ENCODE results near the gene SLF1. TPM values are rescaled to one million over a fixed set of nuclear protein-coding genes. Genes with fewer than 3 reads are reported as not detected.

SLF1 gene
- total and polyA plus RNA-seq, 2 of the 8 experiments (the other 6 are each of a cell fraction or from before 2014, with no cell fraction given), result 4.8 to 15.7 TPM

DNA sequence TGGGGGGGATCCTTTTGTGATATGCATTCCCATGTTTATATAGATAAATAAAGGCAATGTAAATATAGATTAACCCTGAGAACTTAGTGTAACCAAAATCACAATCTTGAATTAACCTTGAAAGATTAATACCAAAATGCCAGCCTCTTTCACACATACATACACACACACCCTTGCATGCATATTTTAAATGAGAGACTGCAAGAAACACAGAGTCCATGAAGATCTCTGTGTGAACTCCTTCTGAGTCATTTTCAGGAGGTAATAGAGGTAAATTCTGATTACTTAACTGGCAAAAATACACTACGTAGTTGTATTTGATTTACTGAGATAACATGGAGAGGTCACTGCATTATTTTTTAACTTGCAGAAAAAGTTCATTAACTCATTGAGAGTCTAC, 118.0 kb downstream of the SLF1 start:
- Histone ChIP-seq H3K23me2 (ENCODE audit: low read depth, low read length) (no peaks in the 10 kb centered on the region), H2AFZ (ENCODE audit: low read length) (no peak overlapping the region), H2BK120ac (replicated peaks; ENCODE audit: low read depth, low read length) (no peak overlapping the region), H3K4ac (replicated peaks; ENCODE audit: insufficient read length, low read depth, low read length) (no peak overlapping the region), H3K4me3 (ENCODE audit: extremely low read depth in 1 of 4, insufficient read depth in 2 of 4, low read depth in 3 of 4, low read length in 4 of 4) (no peak overlapping the region), H2BK12ac (ENCODE audit: low read depth, low read length) (no peak overlapping the region), H3K9me3 (ENCODE audit: insufficient read depth in 2 of 2, low read depth in 1 of 2, low read length in 1 of 2) (no peaks in the 10 kb centered on the region), H3K18ac (ENCODE audit: extremely low read depth, low read length) (no peak overlapping the region), H2BK20ac (ENCODE audit: low read length) (no peak overlapping the region), H3K56ac (replicated peaks; ENCODE audit: insufficient read length, low read depth, low read length) (no peak overlapping the region), H4K8ac (ENCODE audit: extremely low read depth, insufficient read depth, low read length) (no peak overlapping the region), H4K91ac (replicated peaks; ENCODE audit: insufficient read length, low read length) (no peak overlapping the region), H3K27ac (ENCODE audit: low read depth, low read length) (no peak overlapping the region), H3K36me3 (ENCODE audit: control insufficient read depth in 2 of 4, insufficient read depth in 4 of 4, low read length in 3 of 4) (no peaks in the 10 kb centered on the region), H3K9ac (replicated peaks in 1 of 4; ENCODE audit: extremely low read depth in 1 of 4, low read depth in 3 of 4, low read length in 3 of 4) (no peak overlapping the region), H3K27me3 (replicated peaks in 1 of 4; ENCODE audit: control insufficient read depth in 3 of 4, extremely low read depth in 1 of 4, insufficient read depth in 3 of 4, low read length in 3 of 4) (no peaks in the 10 kb centered on the region), H3K23ac (ENCODE audit: insufficient read length) (no peak overlapping the region), H3K4me2 (ENCODE audit: insufficient read depth in 1 of 2, low read depth in 2 of 2, low read length in 2 of 2) (no peak overlapping the region), H2BK5ac (ENCODE audit: low read depth, low read length) (no peak overlapping the region), H3K79me2 (ENCODE audit: control insufficient read depth in 1 of 2, insufficient read depth in 2 of 2, low read length in 2 of 2) (no peaks in the 10 kb centered on the region), H4K20me1 (replicated peaks in 1 of 2; ENCODE audit: control insufficient read depth in 1 of 2, insufficient read depth in 2 of 2, low read length in 2 of 2) (no peaks in the 10 kb centered on the region), H3K14ac (ENCODE audit: insufficient read length) (no peak overlapping the region), H2AK5ac (ENCODE audit: low read depth, low read length) (no peak overlapping the region), H3K4me1 (replicated peaks in 1 of 4; ENCODE audit: control insufficient read depth in 3 of 4, insufficient read depth in 4 of 4, low read length in 3 of 4) (peaks cover 0 to 4% (median 2%) of the 10 kb centered on the region in 4 experiments; a peak in 2 of 7 replicates), H3K79me1 (ENCODE audit: low read depth, low read length) (no peaks in the 10 kb centered on the region), H2BK15ac (ENCODE audit: low read length) (no peak overlapping the region), H4K5ac (ENCODE audit: insufficient read length, low read depth, low read length) (no peak overlapping the region)
- no peak for FAIRE-seq
- no peak for DNase-seq (ENCODE audit: low read depth in 1 of 2, low spot score in 2 of 2)
- 93% methylated on average over 1 of the region's 1 CpG; no CpG with 5 or more reads in 1 of the 2 experiments for WGBS, 2 experiments (ENCODE audit: extremely low coverage in 1 of 2, insufficient coverage in 1 of 2, insufficient read length in 1 of 2, insufficient replicate concordance in 2 of 2, low coverage in 1 of 2, low lambda C conversion rate in 2 of 2, missing lambda C conversion rate in 1 of 2)
- ChIA-PET POLR2A (ENCODE audit: partially characterized antibody) (no interaction called here), CTCF (ENCODE audit: partially characterized antibody) (interaction anchor here (0.7 to 2.1 kb wide), 3 partner anchors 60 to 96 kb away, joined by 3 to 8 read pairs (median 5); no protein-coding TSS in a partner anchor)
- TF ChIP-seq BCL11A (IDR thresholded peaks at IDR 0.05; ENCODE audit: low read depth in 2 of 2, low read length in 2 of 2) (no peak), SP1 (IDR thresholded peaks at IDR 0.05; ENCODE audit: low read depth, low read length) (no peak), PHF8 (conservative IDR thresholded peaks at IDR 0.05; ENCODE audit: low read depth, low read length) (no peak), CTCF (IDR thresholded peaks at IDR 0.05; ENCODE audit: control extremely low read depth in 1 of 3, insufficient read depth in 1 of 3, low read depth in 1 of 3, low read length in 3 of 3) (no peak), HDAC2 (IDR thresholded peaks at IDR 0.05; ENCODE audit: borderline replicate concordance in 1 of 2, low read depth in 2 of 2, low read length in 2 of 2) (no peak), NANOG (IDR thresholded peaks at IDR 0.05; ENCODE audit: insufficient read depth, low read depth, low read length, poor library complexity, severe bottlenecking) (no peak), RAD21 (IDR thresholded peaks at IDR 0.05 in 1 of 2, conservative IDR thresholded peaks at IDR 0.05 in 1 of 2; ENCODE audit: low read depth in 2 of 2, low read length in 2 of 2) (no peak), CEBPB (IDR thresholded peaks at IDR 0.05; ENCODE audit: low read depth, low read length) (no peak), ATF3 (IDR thresholded peaks at IDR 0.05; ENCODE audit: insufficient read depth, low read depth, low read length) (no peak)
